Right ventricle myocardium superior (tissue), 1 donor: ENCODE results near the gene TRAF3. TPM values are rescaled to one million over a fixed set of nuclear protein-coding genes. Genes with fewer than 3 reads are reported as not detected.
"Not testable (repeated sequence)": the region's sequence is repeated elsewhere in the genome, so short reads cannot be mapped to it uniquely, and the experiment has no call there.

Source experiments
- ATAC-seq: fragments of 200-7000 bp; cut with Tn5 transposase; one replicate; pipeline ENCODE4 v1.9.1; 2020; ENCODE audit warnings: mild to moderate bottlenecking; ENCODE audit not compliant: poor library complexity
- DNase-seq: peaks from one replicate; pipeline ENCODE4 v3.0.0-alpha.2; 2020
- intact Hi-C: fragments of 100-400 bp; cut with DNase I; formaldehyde crosslinking; loops from one replicate; pipeline ENCODE4 v1.11.2; 2022
- total RNA-seq: library from RNA; stranded (reverse); fragmentation: NEBNext Ultra II Directional; extraction: Animal tissue kit (Norgen Biotek cat#: 25700); gene quantifications from one replicate; pipeline ENCODE4 v1.2.1, GENCODE V29; 2021
- donor health status: DM: no; HTN: yes; CAD: no; lungs with severe emphysema.

TRAF3 gene
- total RNA-seq, 1 donor from 2014 or later: 9.8 TPM

- intact Hi-C loops: loop anchor here (10.0 kb wide), 1 partner anchor 85 kb away; no protein-coding TSS in a partner anchor
- ATAC-seq (no peak), DNase-seq (no peak)
These were observed 42.6 kb downstream of the TRAF3 start for GRCh38 chr14:102819747-102820330.

- DNase-seq (no peak), ATAC-seq (no peak)
- intact Hi-C loops: loop anchor here (10.0 kb wide), 1 partner anchor 84 kb away; no protein-coding TSS in a partner anchor
These were observed 44.0 kb downstream of the TRAF3 start for GRCh38 chr14:102821252-102821651.

GRCh38 chr14:102822311-102822863 is 45.1 kb downstream of the TRAF3 start:
- DNase-seq: no peak
- intact Hi-C loops: loop anchor here (10.0 kb wide), 1 partner anchor 82 kb away; no protein-coding TSS in a partner anchor
- no peak for ATAC-seq

GRCh38 chr14:102822887-102823286 is 45.6 kb downstream of the TRAF3 start:
- intact Hi-C loops: loop anchor here (10.0 kb wide), 1 partner anchor 82 kb away; no protein-coding TSS in a partner anchor
- not testable (repeated sequence) for DNase-seq, ATAC-seq

- intact Hi-C loops: loop anchor here (10.0 kb wide), 1 partner anchor 81 kb away; no protein-coding TSS in a partner anchor
- ATAC-seq (no peak), DNase-seq (no peak)
These were observed 46.3 kb downstream of the TRAF3 start for GRCh38 chr14:102823546-102823945.

- intact Hi-C loops: loop anchor here (10.0 kb wide), 1 partner anchor 80 kb away; no protein-coding TSS in a partner anchor
- DNase-seq: peak; percentile 80
- ATAC-seq: peak; percentile 98
These were observed 47.6 kb downstream of the TRAF3 start for GRCh38 chr14:102824832-102825231.

GRCh38 chr14:102825307-102826095 is 48.3 kb downstream of the TRAF3 start:
- DNase-seq (no peak), ATAC-seq (peak; percentile 29)
- intact Hi-C loops: loop anchor here (10.0 kb wide), 1 partner anchor 79 kb away; no protein-coding TSS in a partner anchor

GRCh38 chr14:102826161-102826560 is 48.9 kb downstream of the TRAF3 start:
- intact Hi-C loops: loop anchor here (10.0 kb wide), 1 partner anchor 79 kb away; no protein-coding TSS in a partner anchor
- DNase-seq: no peak
- ATAC-seq: no peak

- DNase-seq (no peak), ATAC-seq (no peak)
- intact Hi-C loops: loop anchor here (10.0 kb wide), 1 partner anchor 78 kb away; no protein-coding TSS in a partner anchor
These were observed 49.8 kb downstream of the TRAF3 start for GRCh38 chr14:102826751-102827675.

- intact Hi-C loops: loop anchor here (10.0 kb wide), 1 partner anchor 77 kb away; no protein-coding TSS in a partner anchor
- DNase-seq: no peak
- ATAC-seq: no peak
These were observed 50.5 kb downstream of the TRAF3 start for GRCh38 chr14:102827716-102828115.

- ATAC-seq (no peak), DNase-seq (no peak)
- intact Hi-C loops: loop anchor here (10.0 kb wide), 1 partner anchor 77 kb away; no protein-coding TSS in a partner anchor
These were observed 50.9 kb downstream of the TRAF3 start for GRCh38 chr14:102828151-102828550.

GRCh38 chr14:102829016-102829548 is 51.8 kb downstream of the TRAF3 start:
- intact Hi-C loops: loop anchor here (10.0 kb wide), 1 partner anchor 76 kb away; no protein-coding TSS in a partner anchor
- ATAC-seq: no peak
- no peak for DNase-seq

- ATAC-seq: no peak
- no peak for DNase-seq
- intact Hi-C loops: no loop called here
These were observed 53.3 kb downstream of the TRAF3 start for GRCh38 chr14:102830474-102831045.

GRCh38 chr14:102831163-102831804 is 54.0 kb downstream of the TRAF3 start:
- ATAC-seq (no peak), DNase-seq (no peak)
- intact Hi-C loops: no loop called here

- intact Hi-C loops: no loop called here
- DNase-seq (no peak), ATAC-seq (no peak)
These were observed 56.1 kb downstream of the TRAF3 start for GRCh38 chr14:102833341-102833740.

- ATAC-seq: no peak
- intact Hi-C loops: no loop called here
- DNase-seq: no peak
These were observed 56.7 kb downstream of the TRAF3 start for GRCh38 chr14:102833991-102834390.

- DNase-seq (no peak), ATAC-seq (no peak)
- intact Hi-C loops: no loop called here
These were observed 58.7 kb downstream of the TRAF3 start for GRCh38 chr14:102835959-102836358.
